Measurements from ENCODE around the gene RMC1. TPM values are rescaled to one million over a fixed set of nuclear protein-coding genes. Genes with fewer than 3 reads are reported as not detected.
A peak's percentile ranks its signal among the peaks of the same experiment; 100 is the strongest.

RMC1 gene
- total RNA-seq, 4 donors from 2014 or later: 16.6 to 20.2 (median 18.4) TPM

- peaks cover 0 to 72% (median 16%) of the 10 kb centered on the region in 3 donors for H3K36me3 ChIP-seq
- peak overlapping the region in 1 of 4 donors; percentile 11 for H3K4me3 ChIP-seq
- TF ChIP-seq, protein P1, sequence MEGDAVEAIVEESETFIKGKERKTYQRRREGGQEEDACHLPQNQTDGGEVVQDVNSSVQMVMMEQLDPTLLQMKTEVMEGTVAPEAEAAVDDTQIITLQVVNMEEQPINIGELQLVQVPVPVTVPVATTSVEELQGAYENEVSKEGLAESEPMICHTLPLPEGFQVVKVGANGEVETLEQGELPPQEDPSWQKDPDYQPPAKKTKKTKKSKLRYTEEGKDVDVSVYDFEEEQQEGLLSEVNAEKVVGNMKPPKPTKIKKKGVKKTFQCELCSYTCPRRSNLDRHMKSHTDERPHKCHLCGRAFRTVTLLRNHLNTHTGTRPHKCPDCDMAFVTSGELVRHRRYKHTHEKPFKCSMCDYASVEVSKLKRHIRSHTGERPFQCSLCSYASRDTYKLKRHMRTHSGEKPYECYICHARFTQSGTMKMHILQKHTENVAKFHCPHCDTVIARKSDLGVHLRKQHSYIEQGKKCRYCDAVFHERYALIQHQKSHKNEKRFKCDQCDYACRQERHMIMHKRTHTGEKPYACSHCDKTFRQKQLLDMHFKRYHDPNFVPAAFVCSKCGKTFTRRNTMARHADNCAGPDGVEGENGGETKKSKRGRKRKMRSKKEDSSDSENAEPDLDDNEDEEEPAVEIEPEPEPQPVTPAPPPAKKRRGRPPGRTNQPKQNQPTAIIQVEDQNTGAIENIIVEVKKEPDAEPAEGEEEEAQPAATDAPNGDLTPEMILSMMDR (IDR thresholded peaks at IDR 0.05): no peak
- TF ChIP-seq POLR2A (IDR thresholded peaks at IDR 0.05): no peak
- H3K9me3 ChIP-seq: no peaks in the 10 kb centered on the region
- intact Hi-C loops (cut with DNase I): no loop called here
- peaks cover 26 to 73% (median 50%) of the 10 kb centered on the region in 3 donors for H3K4me1 ChIP-seq
- H3K27me3 ChIP-seq: no peaks in the 10 kb centered on the region
- DNase-seq: no peak
- WGBS, 2 donors: 79 to 86% methylated on average over 7 of the region's 7 CpGs
- H3K27ac ChIP-seq: no peak overlapping the region
Observed at GRCh38 chr18:23459530-23459921, 43.8 kb upstream of the RMC1 start.

DNA sequence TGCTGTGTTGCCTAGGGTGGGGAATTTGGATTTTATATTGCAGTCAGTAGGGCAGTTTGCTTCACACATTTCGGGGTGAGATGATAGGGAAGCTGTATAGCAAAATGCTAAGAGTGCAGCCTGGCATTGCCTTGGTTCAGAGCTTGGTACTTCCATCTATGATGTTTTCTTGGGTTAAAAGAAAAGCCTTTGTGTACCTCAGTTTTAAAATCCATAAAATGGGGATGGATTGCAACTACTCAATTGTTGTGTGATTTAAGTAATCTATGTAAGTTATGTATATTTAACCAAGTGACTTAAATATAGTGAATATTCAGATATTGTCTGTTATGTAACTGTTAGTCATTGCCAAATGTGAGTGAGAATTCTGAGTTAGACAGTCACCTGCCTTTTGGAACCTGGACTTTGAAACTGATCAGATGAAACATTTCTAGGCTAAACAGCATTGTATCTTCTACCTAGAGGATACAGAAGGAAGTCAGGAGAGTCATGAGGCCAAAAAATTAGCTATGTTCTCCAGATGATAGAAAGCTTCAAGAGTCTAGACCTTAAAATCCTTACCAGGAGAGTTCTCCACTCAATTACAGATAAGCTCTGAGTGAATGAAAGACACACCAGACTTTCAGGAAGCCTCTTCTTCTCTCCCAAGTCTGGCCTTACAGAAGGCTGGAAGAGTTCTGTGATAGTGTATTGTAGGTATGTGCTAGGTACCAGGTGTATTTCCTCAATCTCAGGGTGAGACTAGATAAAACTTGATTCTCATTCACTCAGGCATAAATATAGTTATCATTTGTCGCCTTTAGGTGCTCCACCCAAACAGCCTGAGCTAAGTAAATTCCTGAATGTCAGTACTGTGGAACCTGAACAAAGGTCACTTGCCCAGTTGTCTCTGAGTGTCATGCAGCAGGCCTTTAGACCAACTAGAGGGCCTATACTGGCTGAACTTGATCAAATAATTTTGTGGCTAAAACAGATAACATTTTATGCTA lies 42.7 kb upstream of the RMC1 start:
- WGBS, 2 donors: 77 to 80% methylated on average over 2 of the region's 2 CpGs
- H3K4me1 ChIP-seq: peaks cover 24 to 62% (median 47%) of the 10 kb centered on the region in 3 donors
- H3K9me3 ChIP-seq: no peaks in the 10 kb centered on the region
- DNase-seq: no peak
- peak overlapping the region in 2 of 4 donors; percentile 40 for H3K27ac ChIP-seq
- H3K27me3 ChIP-seq: no peaks in the 10 kb centered on the region
- TF ChIP-seq POLR2A (IDR thresholded peaks at IDR 0.05): no peak
- TF ChIP-seq, protein P1 (IDR thresholded peaks at IDR 0.05): no peak
- intact Hi-C loops (cut with DNase I): no loop called here
- H3K4me3 ChIP-seq: no peak overlapping the region
- peaks cover 4 to 79% (median 25%) of the 10 kb centered on the region in 3 donors for H3K36me3 ChIP-seq

DNA sequence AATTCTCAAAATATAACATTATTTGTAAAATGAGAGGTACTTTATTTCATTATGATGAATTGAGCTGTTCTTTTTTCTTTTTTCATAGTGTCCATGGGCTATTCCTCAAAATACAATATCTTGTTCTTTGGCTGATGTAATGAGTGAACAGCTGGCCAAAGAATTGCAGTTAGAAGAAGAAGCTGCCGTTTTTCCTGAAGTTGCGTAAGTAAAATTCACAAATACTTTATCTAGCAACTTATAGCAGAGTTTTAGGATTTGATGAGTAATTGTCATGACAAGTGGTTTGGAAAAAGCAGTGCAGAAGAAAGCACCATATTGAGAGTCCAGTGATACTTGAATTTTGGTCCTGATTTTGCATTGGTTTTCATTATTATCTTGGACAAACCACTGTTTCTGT lies 40.4 kb upstream of the RMC1 start:
- no peak for DNase-seq
- 71 to 82% methylated on average over 2 of the region's 2 CpGs for WGBS, 2 donors
- Histone ChIP-seq H3K36me3 (peaks cover 4 to 86% (median 45%) of the 10 kb centered on the region in 3 donors), H3K27ac (no peak overlapping the region), H3K9me3 (no peaks in the 10 kb centered on the region), H3K4me3 (no peak overlapping the region), H3K4me1 (peaks cover 19 to 39% (median 34%) of the 10 kb centered on the region in 3 donors), H3K27me3 (no peaks in the 10 kb centered on the region)
- TF ChIP-seq POLR2A (IDR thresholded peaks at IDR 0.05): no peak
- TF ChIP-seq, protein P1 (IDR thresholded peaks at IDR 0.05): no peak
- intact Hi-C loops (cut with DNase I): no loop called here

DNA sequence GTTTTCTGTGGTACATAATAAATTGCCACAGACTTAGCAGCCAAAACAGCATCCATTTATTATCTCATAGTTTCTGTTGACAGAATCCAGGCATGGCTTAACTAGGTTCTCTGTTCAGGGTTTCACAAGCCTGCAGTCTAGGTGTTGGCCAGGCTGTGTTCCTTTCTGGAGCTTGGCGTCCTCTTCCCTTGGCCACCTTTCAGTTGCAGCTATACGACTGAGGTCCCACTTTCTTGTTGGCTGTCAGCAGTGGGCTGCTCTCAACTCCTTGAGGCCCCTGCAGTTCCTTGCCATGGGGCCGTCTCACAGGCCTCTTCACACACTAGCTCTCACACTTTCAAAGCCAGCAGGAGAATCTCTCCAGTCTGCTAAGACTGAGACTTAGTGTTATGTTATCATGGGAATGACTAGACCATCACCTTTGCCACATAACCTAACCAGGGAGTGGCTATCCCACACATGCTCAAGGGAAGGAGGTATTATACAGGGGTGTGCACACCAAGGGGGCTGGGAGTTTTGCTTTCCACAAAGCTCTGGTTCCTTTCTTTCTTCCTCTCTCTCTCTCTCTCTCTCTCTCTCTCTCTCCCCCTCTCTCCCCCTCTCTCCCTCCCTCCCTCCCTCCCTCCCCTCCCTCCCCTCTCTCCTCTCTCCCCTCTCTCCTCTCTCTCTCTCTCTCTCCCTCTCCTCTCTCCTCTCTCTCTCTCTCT lies 34.4 kb upstream of the RMC1 start:
- intact Hi-C loops (cut with DNase I): no loop called here
- Histone ChIP-seq H3K27me3 (no peaks in the 10 kb centered on the region), H3K4me1 (no peaks in the 10 kb centered on the region), H3K27ac (no peak overlapping the region), H3K4me3 (no peak overlapping the region), H3K9me3 (no peaks in the 10 kb centered on the region), H3K36me3 (peaks cover 21 to 100% (median 54%) of the 10 kb centered on the region in 3 donors)
- no peak for DNase-seq
- 77 to 94% methylated on average over 3 of the region's 3 CpGs for WGBS, 2 donors
- TF ChIP-seq, protein P1 (IDR thresholded peaks at IDR 0.05): no peak
- TF ChIP-seq POLR2A (IDR thresholded peaks at IDR 0.05): no peak
